ENCODE data around the gene FGF11. TPM values are rescaled to one million over a fixed set of nuclear protein-coding genes. Genes with fewer than 3 reads are reported as not detected.

The FGF11 gene
- total and polyA plus RNA-seq, 2 of the 13 experiments (the other 11 are each of a cell fraction or from before 2014, with no cell fraction given): 0.20 to 7.6 TPM

DNA sequence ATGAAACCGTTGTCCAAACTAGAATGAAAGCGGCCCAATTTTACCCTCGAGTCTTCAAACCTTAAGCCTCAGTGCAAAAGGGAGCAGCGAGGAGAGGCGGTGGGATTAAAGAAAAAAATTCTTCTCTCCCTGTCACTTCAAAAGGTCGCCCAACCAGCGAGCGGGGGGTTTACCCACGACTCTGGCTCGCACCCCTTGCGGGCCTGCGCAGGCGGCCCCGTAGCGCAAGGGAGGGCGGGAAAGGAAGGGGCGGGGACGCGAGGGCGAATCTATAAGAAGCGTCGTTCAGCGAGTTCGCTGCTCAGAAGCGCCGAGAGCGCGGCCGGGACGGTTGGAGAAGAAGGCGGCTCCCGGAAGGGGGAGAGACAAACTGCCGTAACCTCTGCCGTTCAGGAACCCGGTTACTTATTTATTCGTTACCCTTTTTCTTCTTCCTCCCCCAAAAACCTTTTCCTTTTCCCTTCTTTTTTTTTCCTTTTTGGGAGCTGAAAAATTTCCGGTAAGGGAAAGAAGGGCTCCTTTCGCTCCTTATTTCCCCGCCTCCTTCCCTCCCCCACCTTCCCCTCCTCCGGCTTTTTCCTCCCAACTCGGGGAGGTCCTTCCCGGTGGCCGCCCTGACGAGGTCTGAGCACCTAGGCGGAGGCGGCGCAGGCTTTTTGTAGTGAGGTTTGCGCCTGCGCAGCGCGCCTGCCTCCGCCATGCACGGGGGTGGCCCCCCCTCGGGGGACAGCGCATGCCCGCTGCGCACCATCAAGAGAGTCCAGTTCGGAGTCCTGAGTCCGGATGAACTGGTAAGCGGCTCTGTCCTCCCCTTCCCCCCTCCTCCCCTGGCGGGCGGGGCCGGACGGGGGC is 45.0 kb downstream of the FGF11 start, which contains the start of gene POLR2A (continued):
- TF ChIP-seq, protein P1, sequence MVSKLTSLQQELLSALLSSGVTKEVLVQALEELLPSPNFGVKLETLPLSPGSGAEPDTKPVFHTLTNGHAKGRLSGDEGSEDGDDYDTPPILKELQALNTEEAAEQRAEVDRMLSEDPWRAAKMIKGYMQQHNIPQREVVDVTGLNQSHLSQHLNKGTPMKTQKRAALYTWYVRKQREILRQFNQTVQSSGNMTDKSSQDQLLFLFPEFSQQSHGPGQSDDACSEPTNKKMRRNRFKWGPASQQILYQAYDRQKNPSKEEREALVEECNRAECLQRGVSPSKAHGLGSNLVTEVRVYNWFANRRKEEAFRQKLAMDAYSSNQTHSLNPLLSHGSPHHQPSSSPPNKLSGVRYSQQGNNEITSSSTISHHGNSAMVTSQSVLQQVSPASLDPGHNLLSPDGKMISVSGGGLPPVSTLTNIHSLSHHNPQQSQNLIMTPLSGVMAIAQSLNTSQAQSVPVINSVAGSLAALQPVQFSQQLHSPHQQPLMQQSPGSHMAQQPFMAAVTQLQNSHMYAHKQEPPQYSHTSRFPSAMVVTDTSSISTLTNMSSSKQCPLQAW (CRISPR knock-in tag; IDR thresholded peaks at IDR 0.05): peak; percentile 65; the same call in 1 of the 2 replicates
- peak; percentile 39 for TF ChIP-seq SKI (IDR thresholded peaks at IDR 0.05; ENCODE audit: partially characterized antibody)
- peak in 1 of 2 experiments; percentile 42; a peak in 2 of 4 replicates for TF ChIP-seq NR2F1 (CRISPR knock-in tag; IDR thresholded peaks at IDR 0.05)
- no peak for TF ChIP-seq SUZ12 (IDR thresholded peaks at IDR 0.05; ENCODE audit: low read depth, low read length)
- TF ChIP-seq SAFB2 (CRISPR knock-in tag; IDR thresholded peaks at IDR 0.05; ENCODE audit: borderline replicate concordance, low read depth): peak; percentile 51; the same call in 1 of the 2 replicates
- no peak; the same call in 1 of the 2 replicates for TF ChIP-seq ZNF33A (CRISPR knock-in tag; IDR thresholded peaks at IDR 0.05; ENCODE audit: borderline replicate concordance)
- TF ChIP-seq SIN3B (IDR thresholded peaks at IDR 0.05; ENCODE audit: low read length): peak; percentile 56; the same call in 1 of the 2 replicates
- no peak; the same call in 1 of the 2 replicates for TF ChIP-seq HCFC1 (IDR thresholded peaks at IDR 0.05; ENCODE audit: low read depth, low read length)
- no peak for TF ChIP-seq AKAP8 (CRISPR knock-in tag; IDR thresholded peaks at IDR 0.05)
- TF ChIP-seq GLI4 (CRISPR knock-in tag; IDR thresholded peaks at IDR 0.05; ENCODE audit: borderline replicate concordance): no peak
- peak; percentile 55 for TF ChIP-seq NFYB (CRISPR knock-in tag; IDR thresholded peaks at IDR 0.05)
- TF ChIP-seq TARDBP (CRISPR knock-in tag; IDR thresholded peaks at IDR 0.05): no peak
- TF ChIP-seq, protein P2, sequence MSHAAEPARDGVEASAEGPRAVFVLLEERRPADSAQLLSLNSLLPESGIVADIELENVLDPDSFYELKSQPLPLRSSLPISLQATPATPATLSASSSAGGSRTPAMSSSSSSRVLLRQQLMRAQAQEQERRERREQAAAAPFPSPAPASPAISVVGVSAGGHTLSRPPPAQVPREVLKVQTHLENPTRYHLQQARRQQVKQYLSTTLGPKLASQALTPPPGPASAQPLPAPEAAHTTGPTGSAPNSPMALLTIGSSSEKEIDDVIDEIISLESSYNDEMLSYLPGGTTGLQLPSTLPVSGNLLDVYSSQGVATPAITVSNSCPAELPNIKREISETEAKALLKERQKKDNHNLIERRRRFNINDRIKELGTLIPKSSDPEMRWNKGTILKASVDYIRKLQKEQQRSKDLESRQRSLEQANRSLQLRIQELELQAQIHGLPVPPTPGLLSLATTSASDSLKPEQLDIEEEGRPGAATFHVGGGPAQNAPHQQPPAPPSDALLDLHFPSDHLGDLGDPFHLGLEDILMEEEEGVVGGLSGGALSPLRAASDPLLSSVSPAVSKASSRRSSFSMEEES (CRISPR knock-in tag; IDR thresholded peaks at IDR 0.05): peak; percentile 55; the same call in 1 of the 2 replicates
- TF ChIP-seq, protein P3, sequence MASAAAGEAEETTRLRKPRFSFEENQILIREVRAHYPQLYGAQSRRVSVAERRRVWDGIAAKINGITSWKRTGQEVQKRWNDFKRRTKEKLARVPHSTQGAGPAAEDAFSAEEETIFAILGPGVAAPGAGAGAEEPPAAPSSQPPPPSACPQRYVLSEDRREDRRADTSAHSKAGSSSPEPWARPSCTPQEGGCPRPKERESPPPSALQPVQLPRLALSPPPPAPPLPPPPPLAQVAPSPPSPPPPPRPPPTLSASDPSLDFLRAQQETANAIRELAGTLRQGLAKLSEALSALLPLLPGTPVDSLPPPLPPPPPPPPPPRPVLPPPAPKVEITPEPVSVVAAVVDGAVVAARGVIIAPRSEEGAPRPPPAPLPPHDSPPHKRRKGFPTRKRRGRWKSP (CRISPR knock-in tag; IDR thresholded peaks at IDR 0.05): peak; percentile 84; the same call in 1 of the 2 replicates
- TF ChIP-seq, protein P4, sequence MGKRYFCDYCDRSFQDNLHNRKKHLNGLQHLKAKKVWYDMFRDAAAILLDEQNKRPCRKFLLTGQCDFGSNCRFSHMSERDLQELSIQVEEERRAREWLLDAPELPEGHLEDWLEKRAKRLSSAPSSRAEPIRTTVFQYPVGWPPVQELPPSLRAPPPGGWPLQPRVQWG (CRISPR knock-in tag; IDR thresholded peaks at IDR 0.05; ENCODE audit: borderline replicate concordance, low read depth): no peak
- no peak for TF ChIP-seq ARNT (IDR thresholded peaks at IDR 0.05)
- TF ChIP-seq SP5 (CRISPR knock-in tag; IDR thresholded peaks at IDR 0.05; ENCODE audit: borderline replicate concordance, low read depth): peak; percentile 93
- TF ChIP-seq, protein P5, sequence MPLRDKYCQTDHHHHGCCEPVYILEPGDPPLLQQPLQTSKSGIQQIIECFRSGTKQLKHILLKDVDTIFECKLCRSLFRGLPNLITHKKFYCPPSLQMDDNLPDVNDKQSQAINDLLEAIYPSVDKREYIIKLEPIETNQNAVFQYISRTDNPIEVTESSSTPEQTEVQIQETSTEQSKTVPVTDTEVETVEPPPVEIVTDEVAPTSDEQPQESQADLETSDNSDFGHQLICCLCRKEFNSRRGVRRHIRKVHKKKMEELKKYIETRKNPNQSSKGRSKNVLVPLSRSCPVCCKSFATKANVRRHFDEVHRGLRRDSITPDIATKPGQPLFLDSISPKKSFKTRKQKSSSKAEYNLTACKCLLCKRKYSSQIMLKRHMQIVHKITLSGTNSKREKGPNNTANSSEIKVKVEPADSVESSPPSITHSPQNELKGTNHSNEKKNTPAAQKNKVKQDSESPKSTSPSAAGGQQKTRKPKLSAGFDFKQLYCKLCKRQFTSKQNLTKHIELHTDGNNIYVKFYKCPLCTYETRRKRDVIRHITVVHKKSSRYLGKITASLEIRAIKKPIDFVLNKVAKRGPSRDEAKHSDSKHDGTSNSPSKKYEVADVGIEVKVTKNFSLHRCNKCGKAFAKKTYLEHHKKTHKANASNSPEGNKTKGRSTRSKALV (CRISPR knock-in tag; IDR thresholded peaks at IDR 0.05): peak; percentile 58
- TF ChIP-seq ZMAT3 (CRISPR knock-in tag; conservative IDR thresholded peaks at IDR 0.05): peak; percentile 73
- TF ChIP-seq ZNF460 (CRISPR knock-in tag; IDR thresholded peaks at IDR 0.05; ENCODE audit: borderline replicate concordance): no peak
- no peak; the same call in 1 of the 2 replicates for TF ChIP-seq ZZZ3 (CRISPR knock-in tag; IDR thresholded peaks at IDR 0.05; ENCODE audit: borderline replicate concordance)
- TF ChIP-seq PPARG (CRISPR knock-in tag; conservative IDR thresholded peaks at IDR 0.05): peak; percentile 80
- TF ChIP-seq KMT2B (CRISPR knock-in tag; IDR thresholded peaks at IDR 0.05): peak; percentile 66

All from HepG2 (cell line).